NK-92 (cell line): ENCODE results near the gene ZNF683.
"Not testable (repeated sequence)": the region's sequence is repeated elsewhere in the genome, so short reads cannot be mapped to it uniquely, and the experiment has no call there.

Experiments used
- DNase-seq: peaks from one replicate; lab custom pipeline; 2025; ENCODE audit not compliant: unreplicated experiment; lab: John Stamatoyannopoulos, UW

Gene ZNF683

DNA sequence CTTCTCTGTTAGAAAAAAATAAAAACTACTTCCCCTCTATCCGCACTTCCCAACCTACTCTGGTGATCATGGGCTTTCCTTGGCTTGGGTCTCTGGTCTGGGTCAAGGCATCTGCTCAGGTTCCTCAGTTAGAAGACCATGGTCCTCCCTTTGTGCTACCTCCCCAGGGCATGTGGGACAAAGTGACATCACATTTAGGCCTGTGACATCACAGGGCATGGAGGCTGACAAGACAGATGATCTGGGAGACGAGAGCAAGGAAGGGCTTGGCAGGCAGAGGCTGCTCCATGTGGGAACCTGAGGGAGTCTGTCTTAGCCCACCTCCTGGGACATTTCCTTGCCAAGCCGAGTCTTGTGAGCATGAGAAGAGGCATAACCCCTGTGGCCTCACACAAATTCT is at the start of gene ZNF683:
TSS of gene ZNF683 (minus strand) at position 140 of the 400 bp plus-strand sequence. CDS start 4,179 bp downstream, outside the sequence.
- DNase-seq, result not testable (repeated sequence)

DNA sequence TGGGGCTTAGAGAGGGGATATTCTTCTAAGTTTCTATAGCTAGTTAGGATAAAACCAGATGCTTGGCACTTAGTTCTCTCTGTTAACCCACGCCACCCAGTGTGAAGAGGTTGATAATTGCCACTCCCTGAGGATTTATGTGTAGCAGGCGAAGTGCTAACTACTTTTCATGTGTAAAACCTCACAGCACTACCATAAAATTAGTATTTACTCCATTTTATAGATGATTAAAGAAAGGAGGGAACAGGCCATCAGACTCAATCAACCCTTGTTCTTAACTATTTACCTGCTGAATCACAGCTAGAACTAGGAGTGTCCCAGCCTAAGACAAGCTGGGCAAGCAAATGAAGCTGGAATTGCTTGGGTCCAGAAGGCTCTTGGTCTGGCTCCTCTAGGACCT is 46.9 kb upstream of the ZNF683 start:
- no peak for DNase-seq

DNA sequence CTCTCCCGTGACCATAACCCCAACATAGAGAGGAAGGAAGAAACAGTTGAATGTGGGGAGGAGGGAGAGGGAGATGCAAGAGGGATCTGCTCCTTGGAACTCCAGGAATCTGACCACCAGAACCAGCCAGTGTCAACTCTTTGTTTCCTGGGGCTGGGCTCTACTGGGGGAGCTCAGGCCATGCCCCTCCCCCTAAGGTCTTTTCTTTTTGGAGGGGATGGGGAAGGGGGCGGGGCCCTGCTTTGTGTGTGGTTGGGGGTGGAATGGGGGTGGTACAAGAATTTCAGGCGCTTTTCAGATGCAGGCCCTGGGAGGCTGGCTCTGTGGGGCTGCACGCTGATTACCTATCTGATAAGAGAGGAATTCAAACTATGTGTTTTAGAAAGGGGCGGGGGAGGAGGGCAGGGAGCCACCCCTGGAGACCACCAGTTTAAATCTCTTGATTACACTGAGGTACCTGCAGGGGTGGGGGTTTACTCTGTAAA is 46.4 kb upstream of the ZNF683 start:
- DNase-seq, result no peak

DNA sequence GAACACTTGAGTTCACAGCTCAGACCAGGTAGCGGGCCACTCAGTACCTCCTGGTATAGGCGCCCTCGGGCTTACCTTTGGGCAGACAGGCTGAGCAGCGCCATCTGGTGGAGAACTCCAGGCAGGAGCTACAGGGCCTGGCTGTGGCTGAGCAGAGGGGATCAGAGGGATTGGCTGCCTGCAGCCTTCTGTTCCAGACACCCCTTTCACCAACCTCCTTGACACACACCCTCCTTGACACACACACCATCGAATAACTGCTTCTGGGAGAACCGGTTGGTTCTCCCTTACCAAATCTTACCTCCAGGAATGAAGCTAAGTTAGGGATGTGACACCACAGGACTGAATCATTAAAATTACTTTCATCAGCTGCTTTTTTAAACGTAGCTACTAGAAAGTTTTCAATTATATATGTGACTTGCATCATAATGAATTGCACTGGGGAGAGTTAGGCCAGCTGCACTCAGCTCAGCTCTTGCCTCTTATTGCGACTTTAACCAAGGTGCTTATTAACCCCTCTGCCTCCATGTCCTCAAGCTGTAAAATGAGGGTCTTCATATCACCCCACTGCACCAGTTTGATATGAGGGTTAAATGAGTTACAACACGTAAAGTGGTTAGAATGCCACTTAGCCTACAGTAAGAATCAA is 44.7 kb upstream of the ZNF683 start:
- no peak for DNase-seq

DNA sequence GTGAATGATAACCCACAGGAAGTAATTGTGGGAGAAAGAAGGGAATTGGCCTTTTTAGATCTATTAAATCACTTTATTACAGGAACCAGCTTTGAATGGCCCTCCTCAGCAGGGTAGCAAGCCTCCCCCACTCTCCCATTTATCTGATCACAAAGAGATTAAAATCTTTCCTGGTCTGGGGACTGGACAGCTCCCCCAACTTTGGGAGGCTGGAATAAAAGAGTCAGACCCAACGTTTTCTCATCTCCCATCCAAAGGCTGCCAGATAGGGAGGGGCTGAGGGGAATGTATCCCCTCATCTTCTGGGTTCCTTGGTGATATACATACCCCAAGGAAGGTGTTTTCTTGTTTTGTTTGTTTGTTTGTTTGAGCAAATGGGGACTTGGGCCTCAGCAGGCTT is 40.5 kb upstream of the ZNF683 start:
- DNase-seq, result no peak

DNA sequence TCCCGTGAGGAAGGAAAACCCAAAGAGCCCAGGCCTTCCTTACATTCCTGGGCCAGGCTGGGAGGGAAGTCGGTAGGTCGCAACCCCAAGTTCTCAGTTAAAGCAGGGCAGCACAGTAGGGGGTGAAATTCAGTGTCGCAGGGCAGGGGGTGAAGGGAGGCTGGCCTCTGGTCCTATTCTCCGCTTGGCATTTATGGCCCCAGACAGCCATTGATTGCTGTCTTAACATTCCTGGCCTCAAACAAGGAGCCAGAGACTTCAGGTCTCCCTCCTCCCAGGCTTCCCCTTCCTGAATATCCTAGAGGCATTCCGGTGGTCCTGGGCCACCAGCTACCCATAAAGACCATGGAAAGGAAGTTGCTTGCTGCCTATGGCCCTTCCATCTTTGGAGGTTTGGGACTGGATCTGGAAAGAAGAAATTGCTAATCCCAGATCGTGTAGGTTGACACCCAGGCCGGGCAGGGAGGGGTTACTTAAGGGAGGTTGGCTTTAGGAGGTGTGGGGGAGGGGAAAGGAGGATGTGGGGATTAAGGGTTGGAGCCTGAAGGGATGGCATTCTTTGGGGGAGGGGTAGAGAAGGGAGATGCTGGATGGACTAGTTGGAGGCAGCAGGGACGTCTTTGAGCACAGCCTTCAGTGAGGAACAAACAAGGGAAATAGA is 39.8 kb upstream of the ZNF683 start:
- no peak for DNase-seq

DNA sequence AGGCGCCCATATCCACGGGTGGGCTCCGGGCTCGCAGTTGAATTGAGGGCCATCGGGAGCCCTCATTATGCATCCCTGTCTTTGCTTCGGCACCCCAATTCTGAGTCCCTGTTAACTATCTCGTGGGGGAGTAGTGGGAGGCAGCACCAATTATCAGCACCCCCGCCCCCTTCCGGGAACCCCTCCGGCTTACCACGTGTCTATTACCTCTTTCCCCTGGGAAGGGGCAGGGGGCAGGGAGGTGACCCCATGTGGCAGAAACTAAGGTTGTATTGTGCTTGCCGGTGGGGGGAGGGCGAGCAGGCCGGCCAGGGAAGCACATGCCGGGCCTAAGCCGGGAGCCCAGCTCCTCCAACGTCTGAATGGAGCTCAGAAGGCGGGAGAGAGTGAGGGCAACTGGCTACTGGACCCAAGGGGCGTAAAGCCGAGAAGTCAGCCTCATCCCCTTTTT is 39.1 kb upstream of the ZNF683 start:
- no peak for DNase-seq

DNA sequence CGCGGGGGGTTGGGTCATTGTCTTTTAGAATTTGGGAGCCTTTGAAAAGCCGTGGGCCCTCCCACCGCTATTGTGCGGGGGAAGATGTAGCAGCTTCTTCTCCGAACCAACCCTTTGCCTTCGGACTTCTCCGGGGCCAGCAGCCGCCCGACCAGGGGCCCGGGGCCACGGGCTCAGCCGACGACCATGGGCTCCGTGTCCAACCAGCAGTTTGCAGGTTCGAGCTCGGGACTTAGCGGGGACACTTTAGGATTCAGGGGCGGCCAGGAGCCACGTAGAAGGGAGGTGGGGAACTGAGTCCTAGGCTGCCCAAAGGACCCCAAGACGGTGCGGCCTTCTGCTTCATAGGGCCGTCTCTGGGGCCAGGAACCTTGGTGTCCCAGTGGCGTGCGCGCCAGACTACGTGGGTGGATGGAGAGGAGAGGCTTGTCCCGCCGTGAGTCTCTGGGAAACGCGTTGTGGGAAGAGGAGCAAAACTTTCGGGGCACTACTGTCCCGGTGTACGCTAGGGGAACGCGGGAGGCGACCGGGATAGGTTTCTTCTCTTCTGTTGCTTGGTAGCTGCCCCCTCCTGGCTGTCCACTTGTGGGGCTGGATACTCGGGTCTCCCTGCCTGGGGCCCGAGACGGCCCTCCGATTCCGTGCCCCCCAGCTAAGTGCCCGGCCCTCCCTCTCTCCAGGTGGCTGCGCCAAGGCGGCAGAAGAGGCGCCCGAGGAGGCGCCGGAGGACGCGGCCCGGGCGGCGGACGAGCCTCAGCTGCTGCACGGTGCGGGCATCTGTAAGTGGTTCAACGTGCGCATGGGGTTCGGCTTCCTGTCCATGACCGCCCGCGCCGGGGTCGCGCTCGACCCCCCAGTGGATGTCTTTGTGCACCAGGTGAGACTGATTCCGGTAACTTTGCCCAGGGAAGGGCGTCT is 38.4 kb upstream of the ZNF683 start, which contains the start of gene LIN28A:
TSS of gene LIN28A (plus strand) at position 112 of the 918 bp plus-strand sequence. CDS start at position 187, 75 bp downstream.
- DNase-seq, result no peak

DNA sequence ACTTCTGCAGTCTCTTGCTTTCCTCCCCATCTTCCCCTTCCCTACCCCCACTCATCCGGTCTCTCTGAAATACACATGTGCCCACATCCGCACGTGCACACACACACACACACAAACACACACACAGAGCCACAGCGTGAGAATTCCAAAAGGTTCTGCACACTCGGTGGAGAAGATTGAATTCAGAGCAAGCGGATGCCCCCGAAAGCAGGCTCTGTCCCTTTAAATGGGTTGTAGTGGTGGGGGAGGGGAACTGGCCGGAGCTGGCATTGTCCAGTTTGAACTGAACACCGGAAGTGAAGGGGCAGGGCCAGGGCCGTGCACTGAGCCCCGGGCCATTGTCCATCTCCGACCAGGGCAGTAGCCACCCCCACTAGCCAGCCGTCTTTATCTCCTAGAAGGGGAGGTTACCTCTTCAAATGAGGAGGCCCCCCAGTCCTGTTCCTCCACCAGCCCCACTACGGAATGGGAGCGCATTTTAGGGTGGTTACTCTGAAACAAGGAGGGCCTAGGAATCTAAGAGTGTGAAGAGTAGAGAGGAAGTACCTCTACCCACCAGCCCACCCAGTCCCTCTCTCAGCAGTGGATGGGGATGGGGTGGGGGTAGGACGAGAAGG is 36.7 kb upstream of the ZNF683 start:
- DNase-seq, result no peak

DNA sequence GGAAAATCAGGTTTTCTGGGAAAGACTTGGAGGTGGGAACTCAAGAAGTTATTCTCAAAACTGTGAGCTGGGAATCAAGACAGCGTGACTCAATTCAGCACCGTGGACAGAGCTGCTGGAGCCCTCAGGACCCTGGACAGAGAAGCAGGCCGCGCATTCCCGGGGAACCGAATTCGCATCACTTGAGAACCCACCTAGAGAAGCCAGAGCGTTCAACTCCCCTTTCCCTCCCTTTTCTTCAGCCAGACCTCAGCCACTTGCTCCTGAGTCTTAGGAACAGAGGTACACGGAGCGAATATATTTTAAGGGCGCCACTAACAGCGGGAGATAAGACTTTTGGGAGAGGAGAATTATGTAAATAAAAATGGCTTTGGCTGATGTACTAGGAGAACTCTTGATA is 36.1 kb upstream of the ZNF683 start:
- DNase-seq, result no peak

DNA sequence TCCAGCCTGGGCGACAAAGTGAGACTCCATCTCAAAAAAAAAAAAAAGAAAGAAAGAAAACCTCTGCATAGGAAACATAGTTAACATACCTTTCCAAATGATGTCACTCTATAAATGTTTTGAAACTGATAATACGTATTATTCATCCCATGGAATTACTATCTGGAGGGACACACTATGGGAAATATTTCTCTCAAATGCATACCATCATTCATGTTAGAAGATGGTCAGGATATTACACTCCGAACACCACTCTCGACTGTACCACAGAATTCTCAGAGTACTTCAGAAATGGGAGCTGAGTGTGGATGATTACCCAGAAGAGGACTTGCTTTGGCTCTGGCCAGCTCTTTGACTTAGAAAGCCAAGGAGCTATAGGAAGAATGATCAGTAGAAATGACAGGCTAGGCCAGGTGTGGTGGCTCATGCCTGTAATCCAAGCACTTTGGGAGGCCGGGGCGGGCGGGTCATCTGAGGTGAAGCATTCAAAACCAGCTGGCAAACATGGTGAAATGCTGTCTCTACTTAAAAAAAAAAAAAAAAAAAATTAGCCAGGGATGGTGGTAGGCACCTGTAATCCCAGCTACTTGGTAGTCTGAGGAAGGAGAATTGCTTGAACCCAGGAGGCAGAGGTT is 32.8 kb upstream of the ZNF683 start:
- DNase-seq, result no peak

DNA sequence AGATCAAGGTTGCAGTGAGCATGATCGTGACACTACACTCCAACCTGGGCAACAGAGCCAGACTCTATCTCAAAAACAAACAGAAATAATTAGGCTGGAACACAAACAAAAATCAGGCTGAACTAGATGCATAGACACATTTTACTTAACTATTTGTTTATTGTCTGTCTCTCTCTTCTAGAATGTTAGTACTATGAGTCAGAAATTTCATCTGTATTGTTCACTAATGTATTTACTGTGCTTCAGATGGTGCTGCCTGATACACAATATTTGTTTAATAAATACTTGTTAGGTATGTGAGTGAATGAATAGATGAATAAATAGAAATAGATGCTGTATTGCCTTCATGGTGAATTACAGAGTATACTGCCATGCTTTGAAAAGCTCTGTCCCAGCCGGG is 32.1 kb upstream of the ZNF683 start:
- no peak for DNase-seq

DNA sequence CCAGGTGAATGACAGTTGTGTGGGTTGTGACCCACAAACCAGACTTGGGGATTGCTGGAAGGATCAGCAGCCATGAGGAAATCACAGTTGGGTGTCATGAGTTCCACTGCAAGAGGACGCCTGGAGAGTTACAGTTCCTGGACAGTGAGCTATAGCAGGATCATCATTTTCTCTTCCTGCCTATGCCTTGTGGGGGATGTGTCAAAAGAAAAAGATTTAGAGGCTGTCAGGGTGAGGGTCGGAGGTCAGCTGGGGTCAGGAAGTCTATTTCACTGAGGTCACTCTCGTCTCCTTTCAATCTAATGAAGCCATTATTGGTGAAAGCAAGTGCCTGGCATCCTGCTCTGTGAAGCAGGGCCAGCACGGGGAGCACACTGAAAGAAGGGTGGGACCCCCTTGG is 31.1 kb upstream of the ZNF683 start:
- no peak for DNase-seq

DNA sequence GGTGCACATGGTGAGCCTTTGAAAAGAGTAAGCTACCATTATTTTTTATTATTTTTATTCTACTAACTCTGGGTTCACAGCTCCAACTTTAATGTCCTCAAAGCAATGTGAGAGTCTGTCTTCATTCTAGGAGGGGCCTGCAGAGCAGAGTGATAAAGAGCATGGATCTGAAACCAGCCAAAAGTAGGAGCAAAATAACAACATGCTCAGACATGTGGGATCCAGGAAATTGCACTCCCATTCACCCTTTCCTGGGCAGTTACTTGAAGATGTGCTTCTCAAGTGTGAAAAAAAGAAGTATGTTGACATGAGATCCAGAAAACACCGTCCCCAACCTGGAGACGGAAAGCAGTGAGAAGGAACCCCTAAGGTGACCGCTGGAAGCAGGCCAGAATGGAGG is 29.3 kb upstream of the ZNF683 start:
- DNase-seq, result no peak

DNA sequence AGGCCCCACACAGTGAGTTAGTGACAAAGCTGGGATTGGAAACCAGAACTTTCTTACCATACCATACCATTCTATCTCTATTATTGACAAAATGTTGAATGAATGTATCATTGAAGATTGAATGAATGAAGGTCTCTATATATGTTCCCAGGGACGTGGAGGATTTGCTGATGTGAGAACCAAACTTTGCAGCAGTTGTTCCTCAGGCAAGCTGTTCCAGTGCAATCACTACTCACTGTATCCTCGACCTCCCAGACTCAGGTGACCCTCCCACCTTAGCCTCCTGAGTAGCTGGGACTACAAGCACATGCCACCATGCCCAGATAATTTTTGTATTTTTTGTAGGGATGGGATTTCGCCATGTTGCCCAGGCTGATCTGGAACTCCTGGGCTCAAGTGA is 26.5 kb upstream of the ZNF683 start:
- DNase-seq, result no peak

DNA sequence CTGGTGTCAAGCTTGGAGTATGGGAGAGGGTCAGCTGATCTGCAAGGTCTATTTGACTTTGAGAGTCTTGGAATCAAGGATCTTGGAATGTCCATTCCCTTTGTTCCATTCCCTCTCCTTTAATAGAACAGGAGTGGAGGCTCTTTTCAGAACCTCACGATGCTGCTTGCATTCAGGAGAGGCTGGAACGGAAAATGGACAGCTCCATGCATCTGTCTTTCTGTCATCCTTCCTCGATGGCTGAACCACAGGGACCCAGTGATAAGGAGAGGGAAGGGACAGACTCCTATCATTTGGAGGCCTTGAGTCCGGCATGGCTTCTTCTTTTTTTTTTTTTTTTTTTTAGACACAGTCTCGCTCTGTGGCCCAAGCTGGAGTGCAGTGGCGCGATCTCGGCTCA is 23.2 kb upstream of the ZNF683 start:
- DNase-seq, result no peak

DNA sequence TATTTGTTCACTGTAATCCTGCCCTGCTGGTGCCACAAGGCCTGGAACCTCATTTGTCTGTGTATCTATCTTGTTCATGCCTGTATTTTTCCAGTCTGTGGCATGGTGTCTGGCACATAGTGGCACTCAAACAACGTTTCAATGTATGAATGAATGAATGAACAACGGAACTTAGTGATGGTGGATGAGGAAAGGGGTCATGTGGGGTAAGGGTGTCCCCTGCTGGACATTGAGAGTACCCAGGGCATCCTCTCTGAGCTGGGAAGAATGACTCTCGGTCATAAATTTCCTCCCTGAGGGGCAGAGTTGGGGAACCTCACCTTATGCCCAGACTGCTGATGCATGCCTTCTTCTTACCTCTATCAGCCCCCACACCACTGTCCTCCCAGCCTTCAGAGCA is 18.9 kb upstream of the ZNF683 start:
- DNase-seq, result no peak

DNA sequence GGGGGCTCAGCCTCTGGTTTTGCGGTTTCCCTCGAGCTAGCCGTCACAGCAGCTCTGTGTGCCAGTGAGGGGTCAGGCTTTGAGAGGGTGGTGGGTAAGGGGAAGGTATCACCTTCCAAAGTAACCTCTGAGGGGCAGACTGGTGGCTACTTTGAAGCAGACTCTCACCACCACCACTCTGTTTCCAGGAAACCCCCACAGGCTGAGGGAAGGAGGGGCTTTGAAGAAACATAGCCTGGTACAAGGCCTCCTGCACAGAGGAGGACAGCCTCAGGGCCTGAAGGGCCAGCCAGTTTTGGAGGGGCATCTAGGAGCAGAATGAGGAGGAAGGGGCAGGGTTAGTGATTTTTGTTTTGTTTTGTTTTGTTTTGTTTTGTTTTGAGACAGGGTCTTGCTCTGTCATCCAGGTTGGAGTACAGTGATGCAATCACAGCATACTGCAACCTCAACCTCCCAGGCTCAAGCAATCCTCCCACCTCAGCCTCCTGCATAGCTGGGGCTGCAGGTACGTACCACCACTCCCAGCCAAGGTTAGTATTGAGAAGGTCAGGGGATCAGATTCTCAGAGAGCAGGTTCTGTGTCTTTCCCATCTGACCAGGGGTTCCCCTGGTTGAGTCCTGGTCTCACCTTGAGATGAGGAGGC is 17.2 kb upstream of the ZNF683 start:
- no peak for DNase-seq

DNA sequence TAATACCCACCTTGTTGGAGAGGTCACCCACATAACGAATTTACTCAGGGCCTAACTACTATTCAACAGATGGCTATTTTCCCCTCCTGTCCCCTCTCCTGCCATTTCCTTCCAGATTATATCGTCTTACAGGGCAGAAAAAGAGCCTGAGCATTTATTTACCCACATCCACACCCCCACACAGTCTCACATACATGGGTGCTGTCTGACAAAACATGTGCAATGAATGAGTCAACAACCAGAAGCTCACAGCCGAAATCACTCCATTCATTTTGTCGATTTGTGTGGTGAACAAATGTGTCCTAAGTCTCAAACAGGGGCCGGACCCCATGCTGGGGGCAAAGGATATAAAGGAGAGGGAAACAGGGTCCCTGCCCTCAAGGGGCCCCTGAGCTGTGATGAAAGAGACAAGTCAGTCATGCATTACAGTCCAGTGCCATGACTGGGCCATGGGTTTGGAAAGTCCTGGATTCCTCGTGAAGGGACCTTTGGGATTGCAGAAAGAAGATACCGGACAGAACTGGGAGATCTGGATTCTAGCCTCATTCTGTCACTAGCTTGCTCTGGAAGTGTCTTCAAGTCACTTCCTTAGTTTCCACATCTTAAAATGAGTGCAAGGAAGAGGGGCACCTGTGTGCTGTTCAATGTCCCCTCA is 16.4 kb upstream of the ZNF683 start:
- DNase-seq, result no peak

DNA sequence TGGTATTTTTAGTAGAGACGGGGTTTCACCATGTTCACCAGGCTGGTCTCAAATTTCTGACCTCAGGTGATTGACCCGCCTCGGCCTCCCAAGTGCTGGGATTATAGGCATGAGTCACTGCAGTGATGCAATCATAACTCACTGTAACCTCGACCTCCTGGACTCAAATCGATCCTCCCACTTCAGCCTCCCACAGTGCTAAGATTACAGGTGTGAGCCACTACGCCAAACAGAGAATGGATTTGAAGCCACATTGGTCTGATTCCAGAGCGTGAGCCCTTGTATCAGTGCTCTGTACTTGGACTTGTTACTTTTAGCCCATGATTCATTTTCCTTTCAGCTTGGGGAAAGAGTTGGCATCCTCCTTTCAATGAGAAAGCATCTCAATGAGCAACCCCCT is 14.9 kb upstream of the ZNF683 start:
- no peak for DNase-seq
